ENCODE measurements around the gene SCUBE2. TPM values are rescaled to one million over a fixed set of nuclear protein-coding genes. Genes with fewer than 3 reads are reported as not detected.

Gene SCUBE2
- total and polyA plus RNA-seq, 4 donors: 0.14 to 1.4 (median 0.42) TPM; not detected in 1

DNA sequence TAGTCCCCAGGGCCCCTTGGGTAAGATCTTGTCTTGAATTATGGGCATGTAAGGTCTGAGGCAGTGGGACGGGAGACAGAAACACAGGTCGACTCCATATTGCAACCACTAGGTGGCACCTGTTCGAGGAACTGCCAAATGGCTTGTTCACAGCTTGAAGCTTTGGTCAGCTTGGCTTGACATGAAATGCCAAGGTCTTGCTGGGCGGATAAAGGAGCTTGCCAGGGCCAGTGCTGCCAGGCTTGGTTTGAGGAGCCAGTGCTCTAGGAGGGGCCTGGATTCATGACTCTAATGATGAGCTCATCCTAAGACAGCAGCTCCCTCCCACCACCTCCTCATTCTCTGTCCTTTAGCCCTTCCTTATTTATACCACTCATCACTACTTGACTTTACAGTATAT lies 75.7 kb downstream of the SCUBE2 start:
- H3K36me3 ChIP-seq (ENCODE audit: control insufficient read depth in 4 of 4, insufficient read depth in 3 of 4, low read depth in 1 of 4, low read length in 3 of 4): no peaks in the 10 kb centered on the region
- no peaks in the 10 kb centered on the region for H3K4me1 ChIP-seq (ENCODE audit: control insufficient read depth in 4 of 4, insufficient read depth in 4 of 4, low read length in 3 of 4)
- 11% methylated on average over 4 of the region's 4 CpGs for WGBS
- no peaks in the 10 kb centered on the region for H3K27me3 ChIP-seq (ENCODE audit: control insufficient read depth in 4 of 4, insufficient read depth in 4 of 4, low read length in 3 of 4)
- H3K9me3 ChIP-seq (ENCODE audit: control insufficient read depth in 4 of 4, low read length in 3 of 4): no peaks in the 10 kb centered on the region
- H3K27ac ChIP-seq (ENCODE audit: low read depth in 1 of 2, low read length in 2 of 2): no peak overlapping the region
- no peak overlapping the region for H3K4me3 ChIP-seq (ENCODE audit: low read depth in 1 of 3, low read length in 3 of 3)
- DNase-seq (ENCODE audit: low spot score): no peak
- no peak overlapping the region for H3K9ac ChIP-seq (ENCODE audit: low read depth in 1 of 2, low read length in 2 of 2)
- TF ChIP-seq RAD21 (IDR thresholded peaks at IDR 0.05) (peak; percentile 78 to 90), SP1 (IDR thresholded peaks at IDR 0.05) (no peak), CTCF (IDR thresholded peaks at IDR 0.05; ENCODE audit: low read depth, low read length, missing input control) (peak; percentile 70)

DNA sequence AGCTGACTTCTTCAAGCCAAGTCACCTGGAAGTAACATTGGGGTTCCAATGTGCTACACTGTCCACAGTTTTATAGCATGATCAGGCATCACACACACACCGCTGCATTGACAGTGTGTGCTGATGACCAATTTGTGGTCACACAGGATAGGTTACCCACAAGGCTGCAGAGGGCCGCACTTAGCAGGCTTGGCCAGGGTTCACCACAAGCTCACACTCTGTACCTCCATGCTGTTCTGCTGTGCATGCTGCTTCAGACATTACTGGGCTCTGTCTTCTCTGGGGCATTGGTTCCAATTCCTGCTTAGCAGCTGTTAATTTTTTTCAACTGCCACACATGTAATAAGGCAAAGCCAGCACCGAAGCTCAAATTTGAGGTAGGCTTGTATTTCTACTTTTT lies 76.6 kb downstream of the SCUBE2 start:
- H3K36me3 ChIP-seq (ENCODE audit: control insufficient read depth in 4 of 4, insufficient read depth in 3 of 4, low read depth in 1 of 4, low read length in 3 of 4): no peaks in the 10 kb centered on the region
- no peak overlapping the region for H3K27ac ChIP-seq (ENCODE audit: low read depth in 1 of 2, low read length in 2 of 2)
- DNase-seq (ENCODE audit: low spot score): no peak
- no peaks in the 10 kb centered on the region for H3K27me3 ChIP-seq (ENCODE audit: control insufficient read depth in 4 of 4, insufficient read depth in 4 of 4, low read length in 3 of 4)
- no peak overlapping the region for H3K9ac ChIP-seq (ENCODE audit: low read depth in 1 of 2, low read length in 2 of 2)
- whole genome bisulfite sequencing: 94% methylated on average over 3 of the region's 3 CpGs
- no peak for TF ChIP-seq YY1 (IDR thresholded peaks at IDR 0.05)
- TF ChIP-seq EGR1 (IDR thresholded peaks at IDR 0.05; ENCODE audit: low read depth in 2 of 2): no peak
- no peak for TF ChIP-seq JUND (IDR thresholded peaks at IDR 0.05)
- no peak for TF ChIP-seq HNF4G (IDR thresholded peaks at IDR 0.05)
- no peak for TF ChIP-seq CTCF (IDR thresholded peaks at IDR 0.05; ENCODE audit: low read depth, low read length, missing input control)
- TF ChIP-seq, protein P1, sequence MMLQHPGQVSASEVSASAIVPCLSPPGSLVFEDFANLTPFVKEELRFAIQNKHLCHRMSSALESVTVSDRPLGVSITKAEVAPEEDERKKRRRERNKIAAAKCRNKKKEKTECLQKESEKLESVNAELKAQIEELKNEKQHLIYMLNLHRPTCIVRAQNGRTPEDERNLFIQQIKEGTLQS (IDR thresholded peaks at IDR 0.05): no peak
- no peak for TF ChIP-seq REST (IDR thresholded peaks at IDR 0.05)
- no peak for TF ChIP-seq RXRA (IDR thresholded peaks at IDR 0.05)
- TF ChIP-seq NR2F2 (IDR thresholded peaks at IDR 0.05): no peak
- no peak for TF ChIP-seq TAF1 (conservative IDR thresholded peaks at IDR 0.05)
- TF ChIP-seq FOXA1 (IDR thresholded peaks at IDR 0.05): no peak
- TF ChIP-seq GABPA (IDR thresholded peaks at IDR 0.05 in 1 of 2, conservative IDR thresholded peaks at IDR 0.05 in 1 of 2): no peak
- TF ChIP-seq, protein P2, sequence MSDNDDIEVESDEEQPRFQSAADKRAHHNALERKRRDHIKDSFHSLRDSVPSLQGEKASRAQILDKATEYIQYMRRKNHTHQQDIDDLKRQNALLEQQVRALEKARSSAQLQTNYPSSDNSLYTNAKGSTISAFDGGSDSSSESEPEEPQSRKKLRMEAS (IDR thresholded peaks at IDR 0.05): no peak
- TF ChIP-seq ZBTB33 (IDR thresholded peaks at IDR 0.05): no peak
- no peak for TF ChIP-seq SP1 (IDR thresholded peaks at IDR 0.05)
- no peak for TF ChIP-seq HNF4A (conservative IDR thresholded peaks at IDR 0.05)
- TF ChIP-seq RAD21 (IDR thresholded peaks at IDR 0.05): no peak
- no peak for TF ChIP-seq FOXA2 (IDR thresholded peaks at IDR 0.05)
- H3K4me3 ChIP-seq (ENCODE audit: low read depth in 1 of 3, low read length in 3 of 3): no peak overlapping the region
- no peaks in the 10 kb centered on the region for H3K9me3 ChIP-seq (ENCODE audit: control insufficient read depth in 4 of 4, low read length in 3 of 4)
- no peaks in the 10 kb centered on the region for H3K4me1 ChIP-seq (ENCODE audit: control insufficient read depth in 4 of 4, insufficient read depth in 4 of 4, low read length in 3 of 4)
